Measurements from ENCODE around the gene CNTD1. TPM values are rescaled to one million over a fixed set of nuclear protein-coding genes. Genes with fewer than 3 reads are reported as not detected.
"Not testable (repeated sequence)": the region's sequence is repeated elsewhere in the genome, so short reads cannot be mapped to it uniquely, and the experiment has no call there.

The CNTD1 gene
- total and polyA plus RNA-seq, 4 donors, result 0.61 to 1.6 (median 0.78) TPM

DNA sequence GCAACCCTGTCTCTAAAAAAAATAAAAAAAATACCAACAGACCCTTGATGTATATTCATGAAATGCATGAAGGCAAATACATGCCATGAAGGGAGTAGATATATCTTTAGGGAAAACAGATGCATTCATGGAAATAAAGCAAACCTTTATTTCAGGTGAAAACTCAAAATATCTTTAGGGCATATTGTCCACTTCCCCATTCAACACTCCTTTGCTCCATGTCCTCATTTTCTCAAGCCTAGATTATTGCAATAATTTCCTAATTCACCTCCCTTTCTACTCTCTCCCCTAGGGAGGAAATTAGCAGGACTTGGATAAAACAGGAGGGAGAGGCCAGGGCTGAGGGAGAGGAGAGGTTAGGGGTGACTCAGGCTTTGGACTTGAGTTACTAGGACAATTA, 31.1 kb upstream of the CNTD1 start:
- Histone ChIP-seq H3K27me3 (ENCODE audit: control insufficient read depth in 3 of 3, insufficient read depth in 3 of 3, low read length in 2 of 3) (no peaks in the 10 kb centered on the region), H3K4me1 (ENCODE audit: control insufficient read depth in 5 of 5, insufficient read depth in 5 of 5, low read length in 5 of 5) (peaks cover 0 to 7% (median 0%) of the 10 kb centered on the region in 5 donors), H3K4me3 (no peak overlapping the region), H3K36me3 (ENCODE audit: control insufficient read depth in 4 of 4, insufficient read depth in 4 of 4, low read length in 4 of 4) (no peaks in the 10 kb centered on the region), H3K9me3 (ENCODE audit: control insufficient read depth in 4 of 4, insufficient read depth in 3 of 4, low read length in 3 of 4) (no peaks in the 10 kb centered on the region), H3K9ac (ENCODE audit: insufficient read depth in 1 of 2, low read length in 2 of 2) (no peak overlapping the region), H3K27ac (ENCODE audit: low read depth in 1 of 2, low read length in 1 of 2) (no peak overlapping the region)
- no peak for DNase-seq
- ATAC-seq (ENCODE audit: insufficient read depth, low FRiP score), result no peak
- TF ChIP-seq, protein P1, sequence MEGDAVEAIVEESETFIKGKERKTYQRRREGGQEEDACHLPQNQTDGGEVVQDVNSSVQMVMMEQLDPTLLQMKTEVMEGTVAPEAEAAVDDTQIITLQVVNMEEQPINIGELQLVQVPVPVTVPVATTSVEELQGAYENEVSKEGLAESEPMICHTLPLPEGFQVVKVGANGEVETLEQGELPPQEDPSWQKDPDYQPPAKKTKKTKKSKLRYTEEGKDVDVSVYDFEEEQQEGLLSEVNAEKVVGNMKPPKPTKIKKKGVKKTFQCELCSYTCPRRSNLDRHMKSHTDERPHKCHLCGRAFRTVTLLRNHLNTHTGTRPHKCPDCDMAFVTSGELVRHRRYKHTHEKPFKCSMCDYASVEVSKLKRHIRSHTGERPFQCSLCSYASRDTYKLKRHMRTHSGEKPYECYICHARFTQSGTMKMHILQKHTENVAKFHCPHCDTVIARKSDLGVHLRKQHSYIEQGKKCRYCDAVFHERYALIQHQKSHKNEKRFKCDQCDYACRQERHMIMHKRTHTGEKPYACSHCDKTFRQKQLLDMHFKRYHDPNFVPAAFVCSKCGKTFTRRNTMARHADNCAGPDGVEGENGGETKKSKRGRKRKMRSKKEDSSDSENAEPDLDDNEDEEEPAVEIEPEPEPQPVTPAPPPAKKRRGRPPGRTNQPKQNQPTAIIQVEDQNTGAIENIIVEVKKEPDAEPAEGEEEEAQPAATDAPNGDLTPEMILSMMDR (IDR thresholded peaks at IDR 0.05; ENCODE audit: control extremely low read depth, extremely low read depth), result no peak

DNA sequence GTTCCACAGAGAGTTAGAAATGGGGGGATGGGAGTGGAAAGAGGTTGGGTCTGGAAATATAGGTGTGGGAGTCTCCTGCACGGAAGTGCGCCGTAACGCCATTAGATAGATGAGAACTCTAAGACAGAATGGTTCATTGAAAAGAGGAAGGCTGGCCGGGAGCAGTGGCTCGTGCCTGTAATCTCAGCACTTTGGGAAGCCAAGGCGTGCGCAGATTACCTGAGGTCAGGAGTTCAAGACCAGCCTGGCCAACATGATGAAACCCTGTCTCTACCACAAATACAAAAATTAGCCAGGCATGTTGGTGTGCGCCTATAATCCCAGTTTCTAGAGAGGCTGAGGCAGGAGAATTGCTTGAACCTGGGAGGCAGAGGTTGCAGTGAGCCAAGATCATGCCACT, 30.7 kb upstream of the CNTD1 start:
- H3K36me3 ChIP-seq (ENCODE audit: control insufficient read depth in 4 of 4, insufficient read depth in 4 of 4, low read length in 4 of 4); H3K27me3 ChIP-seq (ENCODE audit: control insufficient read depth in 3 of 3, insufficient read depth in 3 of 3, low read length in 2 of 3); DNase-seq; ATAC-seq (ENCODE audit: insufficient read depth, low FRiP score); H3K27ac ChIP-seq (ENCODE audit: low read depth in 1 of 2, low read length in 1 of 2); H3K9me3 ChIP-seq (ENCODE audit: control insufficient read depth in 4 of 4, insufficient read depth in 3 of 4, low read length in 3 of 4); H3K9ac ChIP-seq (ENCODE audit: insufficient read depth in 1 of 2, low read length in 2 of 2); H3K4me1 ChIP-seq (ENCODE audit: control insufficient read depth in 5 of 5, insufficient read depth in 5 of 5, low read length in 5 of 5); H3K4me3 ChIP-seq: not testable (repeated sequence)
- WGBS, 2 donors, result 72 to 78% methylated on average over 9 of the region's 9 CpGs

DNA sequence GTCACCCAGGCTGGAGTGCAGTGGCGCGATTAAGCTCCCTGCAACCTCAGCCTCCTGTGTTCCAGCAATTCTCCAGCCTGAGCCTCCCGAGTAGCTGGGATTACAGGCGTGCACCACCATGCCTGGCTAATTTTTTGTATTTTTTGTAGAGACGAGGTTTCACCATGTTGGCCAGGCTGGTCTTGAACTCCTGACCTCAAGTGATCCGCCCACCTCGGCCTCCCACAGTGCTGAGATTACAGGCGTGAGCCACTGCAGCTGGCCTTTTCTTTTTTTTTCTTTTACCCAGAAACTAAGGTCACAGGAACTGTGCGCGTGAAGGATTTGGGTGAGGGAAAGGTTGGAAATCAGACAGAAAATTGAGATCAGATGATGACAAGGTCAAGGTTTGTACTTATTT, 28.7 kb upstream of the CNTD1 start:
- not testable (repeated sequence) for ATAC-seq (ENCODE audit: insufficient read depth, low FRiP score); H3K9me3 ChIP-seq (ENCODE audit: control insufficient read depth in 4 of 4, insufficient read depth in 3 of 4, low read length in 3 of 4); H3K36me3 ChIP-seq (ENCODE audit: control insufficient read depth in 4 of 4, insufficient read depth in 4 of 4, low read length in 4 of 4); DNase-seq; H3K4me3 ChIP-seq; H3K27ac ChIP-seq (ENCODE audit: low read depth in 1 of 2, low read length in 1 of 2); H3K27me3 ChIP-seq (ENCODE audit: control insufficient read depth in 3 of 3, insufficient read depth in 3 of 3, low read length in 2 of 3); H3K9ac ChIP-seq (ENCODE audit: insufficient read depth in 1 of 2, low read length in 2 of 2)
- WGBS, 2 donors, result 86 to 89% methylated on average over 10 of the region's 10 CpGs
- peaks cover 0 to 13% (median 4%) of the 10 kb centered on the region in 5 donors for H3K4me1 ChIP-seq (ENCODE audit: control insufficient read depth in 5 of 5, insufficient read depth in 5 of 5, low read length in 5 of 5)

DNA sequence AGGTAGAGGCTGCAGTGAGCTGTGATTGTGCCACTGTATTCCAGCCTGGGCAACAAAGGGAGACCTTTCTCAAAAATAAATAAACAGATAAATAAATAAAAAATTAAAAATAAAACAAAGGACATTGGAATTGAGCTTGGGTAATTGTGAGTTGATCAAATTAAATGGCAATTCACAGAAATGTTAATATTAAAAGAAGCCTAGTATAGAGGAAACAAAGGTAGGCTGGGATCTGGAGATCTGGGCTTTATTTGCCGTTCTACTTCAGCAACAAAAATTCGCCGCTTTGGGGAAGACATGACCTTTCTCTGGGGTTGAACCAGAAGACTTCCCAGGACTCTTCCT, 25.7 kb upstream of the CNTD1 start:
- Histone ChIP-seq H3K4me3 (peak overlapping the region; percentile 93), H3K27me3 (ENCODE audit: control insufficient read depth in 3 of 3, insufficient read depth in 3 of 3, low read length in 2 of 3) (no peaks in the 10 kb centered on the region), H3K9ac (ENCODE audit: insufficient read depth in 1 of 2, low read length in 2 of 2) (peak overlapping the region; percentile 59 to 84), H3K9me3 (ENCODE audit: control insufficient read depth in 4 of 4, insufficient read depth in 3 of 4, low read length in 3 of 4) (no peaks in the 10 kb centered on the region), H3K4me1 (ENCODE audit: control insufficient read depth in 5 of 5, insufficient read depth in 5 of 5, low read length in 5 of 5) (peaks cover 0 to 13% (median 4%) of the 10 kb centered on the region in 5 donors), H3K36me3 (ENCODE audit: control insufficient read depth in 4 of 4, insufficient read depth in 4 of 4, low read length in 4 of 4) (peaks cover 0 to 13% (median 7%) of the 10 kb centered on the region in 4 donors), H3K27ac (ENCODE audit: low read depth in 1 of 2, low read length in 1 of 2) (peak overlapping the region; percentile 29 to 89)
- WGBS, 2 donors, result 0 to 2% methylated on average over 3 of the region's 3 CpGs
- DNase-seq (no peak), ATAC-seq (ENCODE audit: insufficient read depth, low FRiP score) (no peak)
- TF ChIP-seq, protein P1 (IDR thresholded peaks at IDR 0.05; ENCODE audit: control extremely low read depth, extremely low read depth), result no peak
